GF-D8 (cell line): Measurements from ENCODE around the gene DMBX1.
A peak's percentile ranks its signal among the peaks of the same experiment; 100 is the strongest.

Source experiments
- DNase-seq: peaks from one replicate; lab custom pipeline; 2025; lab: John Stamatoyannopoulos, UW

DMBX1 gene

GRCh38 chr1:46459315-46459714 is 30.3 kb upstream of the DMBX1 start:
- no peak for DNase-seq

GRCh38 chr1:46461017-46461808 is 28.4 kb upstream of the DMBX1 start:
- no peak for DNase-seq

- no peak for DNase-seq
These were observed 27.7 kb upstream of the DMBX1 start for GRCh38 chr1:46461809-46462448.

GRCh38 chr1:46464013-46464548 is 25.6 kb upstream of the DMBX1 start:
- DNase-seq = no peak

GRCh38 chr1:46464915-46465314 is 24.7 kb upstream of the DMBX1 start:
- DNase-seq = no peak

GRCh38 chr1:46465981-46466476 is 23.6 kb upstream of the DMBX1 start:
- DNase-seq = no peak

GRCh38 chr1:46466477-46467182 is 23.0 kb upstream of the DMBX1 start:
- no peak for DNase-seq

GRCh38 chr1:46467183-46467504 is 22.5 kb upstream of the DMBX1 start:
- no peak for DNase-seq

- no peak for DNase-seq
These were observed 19.8 kb upstream of the DMBX1 start for GRCh38 chr1:46469881-46470280.

GRCh38 chr1:46471848-46472492 is 17.7 kb upstream of the DMBX1 start:
- no peak for DNase-seq

- no peak for DNase-seq
These were observed 17.0 kb upstream of the DMBX1 start for GRCh38 chr1:46472498-46473181.

- DNase-seq = no peak
These were observed 15.6 kb upstream of the DMBX1 start for GRCh38 chr1:46473991-46474390.

GRCh38 chr1:46474570-46474969 is 15.1 kb upstream of the DMBX1 start:
- DNase-seq = no peak

GRCh38 chr1:46476673-46477072 is 13.0 kb upstream of the DMBX1 start:
- no peak for DNase-seq

GRCh38 chr1:46477153-46477929 is 12.3 kb upstream of the DMBX1 start:
- peak; percentile 12 for DNase-seq

- no peak for DNase-seq
These were observed 10.7 kb upstream of the DMBX1 start for GRCh38 chr1:46478721-46479485.

- no peak for DNase-seq
These were observed 9.8 kb upstream of the DMBX1 start for GRCh38 chr1:46479744-46480350.

GRCh38 chr1:46480959-46481646 is 8.5 kb upstream of the DMBX1 start:
- DNase-seq = peak; percentile 32

- no peak for DNase-seq
These were observed 7.7 kb upstream of the DMBX1 start for GRCh38 chr1:46481961-46482360.
